Measurements from ENCODE around the gene SULF2. TPM values are rescaled to one million over a fixed set of nuclear protein-coding genes. Genes with fewer than 3 reads are reported as not detected.
A peak's percentile ranks its signal among the peaks of the same experiment; 100 is the strongest.

SULF2 gene
- total RNA-seq, 1 donor from 2014 or later: 62.1 TPM

GRCh38 chr20:47622118-47622665 lies 163.1 kb downstream of the SULF2 start:
- Mint-ChIP-seq H3K4me1 (ENCODE audit: unreplicated experiment) (no peaks in the 10 kb centered on the region), H3K27me3 (ENCODE audit: unreplicated experiment) (no peaks in the 10 kb centered on the region), H3K9me3 (ENCODE audit: unreplicated experiment) (no peaks in the 10 kb centered on the region), H3K36me3 (ENCODE audit: low read depth, unreplicated experiment) (peaks cover 17% of the 10 kb centered on the region), H3K4me3 (ENCODE audit: unreplicated experiment) (no peak overlapping the region), H3K27ac (ENCODE audit: unreplicated experiment) (no peak overlapping the region)
- no peak for DNase-seq (ENCODE audit: low spot score)
- TF ChIP-seq CTCF (IDR thresholded peaks at IDR 0.05; ENCODE audit: unreplicated experiment): no peak

GRCh38 chr20:47620808-47621805 lies 164.2 kb downstream of the SULF2 start:
- no peaks in the 10 kb centered on the region for H3K4me1 Mint-ChIP-seq (ENCODE audit: unreplicated experiment)
- no peak overlapping the region for H3K4me3 Mint-ChIP-seq (ENCODE audit: unreplicated experiment)
- peak; percentile 74 for TF ChIP-seq CTCF (IDR thresholded peaks at IDR 0.05; ENCODE audit: unreplicated experiment)
- H3K27ac Mint-ChIP-seq (ENCODE audit: unreplicated experiment): no peak overlapping the region
- no peak for DNase-seq (ENCODE audit: low spot score)
- peaks cover 8% of the 10 kb centered on the region for H3K36me3 Mint-ChIP-seq (ENCODE audit: low read depth, unreplicated experiment)
- no peaks in the 10 kb centered on the region for H3K27me3 Mint-ChIP-seq (ENCODE audit: unreplicated experiment)
- H3K9me3 Mint-ChIP-seq (ENCODE audit: unreplicated experiment): no peaks in the 10 kb centered on the region

- peaks cover 5% of the 10 kb centered on the region for H3K4me1 Mint-ChIP-seq (ENCODE audit: unreplicated experiment)
- H3K4me3 Mint-ChIP-seq (ENCODE audit: unreplicated experiment): no peak overlapping the region
- TF ChIP-seq CTCF (IDR thresholded peaks at IDR 0.05; ENCODE audit: unreplicated experiment): no peak
- H3K27me3 Mint-ChIP-seq (ENCODE audit: unreplicated experiment): no peaks in the 10 kb centered on the region
- no peak overlapping the region for H3K27ac Mint-ChIP-seq (ENCODE audit: unreplicated experiment)
- no peak for DNase-seq (ENCODE audit: low spot score)
- no peaks in the 10 kb centered on the region for H3K36me3 Mint-ChIP-seq (ENCODE audit: low read depth, unreplicated experiment)
- no peaks in the 10 kb centered on the region for H3K9me3 Mint-ChIP-seq (ENCODE audit: unreplicated experiment)
Measured at GRCh38 chr20:47618479-47618878, 166.8 kb downstream of the SULF2 start.

- H3K27ac Mint-ChIP-seq (ENCODE audit: unreplicated experiment): no peak overlapping the region
- H3K27me3 Mint-ChIP-seq (ENCODE audit: unreplicated experiment): no peaks in the 10 kb centered on the region
- no peak overlapping the region for H3K4me3 Mint-ChIP-seq (ENCODE audit: unreplicated experiment)
- no peak for TF ChIP-seq CTCF (IDR thresholded peaks at IDR 0.05; ENCODE audit: unreplicated experiment)
- DNase-seq (ENCODE audit: low spot score): no peak
- H3K9me3 Mint-ChIP-seq (ENCODE audit: unreplicated experiment): no peaks in the 10 kb centered on the region
- no peaks in the 10 kb centered on the region for H3K36me3 Mint-ChIP-seq (ENCODE audit: low read depth, unreplicated experiment)
- peaks cover 18% of the 10 kb centered on the region for H3K4me1 Mint-ChIP-seq (ENCODE audit: unreplicated experiment)
Measured at GRCh38 chr20:47614703-47615309, 170.5 kb downstream of the SULF2 start.

Data from endothelial cell (in vitro differentiated cells).